ENCODE data around the gene LRRC8A. TPM values are rescaled to one million over a fixed set of nuclear protein-coding genes. Genes with fewer than 3 reads are reported as not detected.

LRRC8A gene
- total RNA-seq, 1 experiment from 2014 or later = 22.0 TPM

DNA sequence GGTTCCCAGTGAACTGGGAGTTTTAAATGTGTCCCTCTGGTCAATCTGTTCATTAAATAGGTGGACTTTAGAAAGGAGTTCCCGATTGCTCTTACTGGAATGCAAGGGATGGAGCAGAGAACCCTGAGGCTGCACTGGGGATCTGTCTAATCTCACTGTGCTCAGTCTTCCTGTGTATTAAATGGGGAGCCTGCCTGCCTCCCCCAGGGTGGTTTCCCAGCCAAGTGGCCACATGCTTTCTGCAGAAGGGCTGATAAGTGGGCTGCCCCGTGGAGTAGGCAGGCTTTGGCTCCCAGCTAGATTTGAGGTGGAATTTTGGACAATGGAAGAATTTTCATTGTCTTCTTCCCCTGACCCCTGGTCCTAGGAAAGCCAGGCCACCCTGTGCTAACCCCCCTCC, 24.8 kb downstream of the LRRC8A start:
- no peak for ATAC-seq
- RAD21 ChIA-PET (ENCODE audit: low non-redundant PET in 1 of 2, low total read pairs in 2 of 2, uncharacterized antibody in 2 of 2, unreplicated experiment in 2 of 2) = no interaction called here
- DNase-seq (ENCODE audit: low read depth, low spot score) = no peak
- peaks cover 4% of the 10 kb centered on the region; the same call in 1 of the 2 replicates for H3K79me2 ChIP-seq (ENCODE audit: insufficient read depth, low read length)
- intact Hi-C loops (cut with micrococcal nuclease) = no loop called here
- no peak overlapping the region for H3K27ac ChIP-seq (ENCODE audit: low read depth, low read length)
- peaks cover 21 to 38% of the 10 kb centered on the region in 2 experiments for H3K4me1 ChIP-seq (ENCODE audit: control insufficient read depth in 1 of 2, insufficient read depth in 2 of 2, low read length in 2 of 2)
- BruUV-seq (replicated peaks) = no TSS peak
- H2AFZ ChIP-seq (ENCODE audit: low read depth, low read length, poor library complexity, severe bottlenecking) = no peak overlapping the region
- POLR2A ChIA-PET = no interaction called here
- CTCF ChIA-PET = no interaction called here
- H4K20me1 ChIP-seq (ENCODE audit: insufficient read depth) = no peaks in the 10 kb centered on the region
- H3K9ac ChIP-seq (ENCODE audit: low read length) = no peak overlapping the region
- H3K4me2 ChIP-seq (ENCODE audit: low read length) = no peak overlapping the region
- TF ChIP-seq CBX3 (IDR thresholded peaks at IDR 0.05; ENCODE audit: low read depth) = no peak
- TF ChIP-seq YY1 (IDR thresholded peaks at IDR 0.05; ENCODE audit: extremely low read depth, insufficient replicate concordance, low read depth, low read length) = no peak
- TF ChIP-seq, protein P1, sequence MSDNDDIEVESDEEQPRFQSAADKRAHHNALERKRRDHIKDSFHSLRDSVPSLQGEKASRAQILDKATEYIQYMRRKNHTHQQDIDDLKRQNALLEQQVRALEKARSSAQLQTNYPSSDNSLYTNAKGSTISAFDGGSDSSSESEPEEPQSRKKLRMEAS (IDR thresholded peaks at IDR 0.05) = no peak
- TF ChIP-seq ZNF274 (IDR thresholded peaks at IDR 0.05; ENCODE audit: low read depth, low read length) = no peak
- no peak for TF ChIP-seq SIN3A (IDR thresholded peaks at IDR 0.05; ENCODE audit: low read depth)
- TF ChIP-seq, protein P2, sequence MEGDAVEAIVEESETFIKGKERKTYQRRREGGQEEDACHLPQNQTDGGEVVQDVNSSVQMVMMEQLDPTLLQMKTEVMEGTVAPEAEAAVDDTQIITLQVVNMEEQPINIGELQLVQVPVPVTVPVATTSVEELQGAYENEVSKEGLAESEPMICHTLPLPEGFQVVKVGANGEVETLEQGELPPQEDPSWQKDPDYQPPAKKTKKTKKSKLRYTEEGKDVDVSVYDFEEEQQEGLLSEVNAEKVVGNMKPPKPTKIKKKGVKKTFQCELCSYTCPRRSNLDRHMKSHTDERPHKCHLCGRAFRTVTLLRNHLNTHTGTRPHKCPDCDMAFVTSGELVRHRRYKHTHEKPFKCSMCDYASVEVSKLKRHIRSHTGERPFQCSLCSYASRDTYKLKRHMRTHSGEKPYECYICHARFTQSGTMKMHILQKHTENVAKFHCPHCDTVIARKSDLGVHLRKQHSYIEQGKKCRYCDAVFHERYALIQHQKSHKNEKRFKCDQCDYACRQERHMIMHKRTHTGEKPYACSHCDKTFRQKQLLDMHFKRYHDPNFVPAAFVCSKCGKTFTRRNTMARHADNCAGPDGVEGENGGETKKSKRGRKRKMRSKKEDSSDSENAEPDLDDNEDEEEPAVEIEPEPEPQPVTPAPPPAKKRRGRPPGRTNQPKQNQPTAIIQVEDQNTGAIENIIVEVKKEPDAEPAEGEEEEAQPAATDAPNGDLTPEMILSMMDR (IDR thresholded peaks at IDR 0.05 in 2 of 3, conservative IDR thresholded peaks at IDR 0.05 in 1 of 3; ENCODE audit: borderline replicate concordance in 1 of 3, insufficient read depth in 1 of 3, low read depth in 2 of 3, low read length in 2 of 3) = no peak
- no peak for TF ChIP-seq EZH2phosphoT487 (IDR thresholded peaks at IDR 0.05; ENCODE audit: borderline replicate concordance)
- no peak for TF ChIP-seq EGR1 (IDR thresholded peaks at IDR 0.05; ENCODE audit: low read depth)
- TF ChIP-seq, protein P3, sequence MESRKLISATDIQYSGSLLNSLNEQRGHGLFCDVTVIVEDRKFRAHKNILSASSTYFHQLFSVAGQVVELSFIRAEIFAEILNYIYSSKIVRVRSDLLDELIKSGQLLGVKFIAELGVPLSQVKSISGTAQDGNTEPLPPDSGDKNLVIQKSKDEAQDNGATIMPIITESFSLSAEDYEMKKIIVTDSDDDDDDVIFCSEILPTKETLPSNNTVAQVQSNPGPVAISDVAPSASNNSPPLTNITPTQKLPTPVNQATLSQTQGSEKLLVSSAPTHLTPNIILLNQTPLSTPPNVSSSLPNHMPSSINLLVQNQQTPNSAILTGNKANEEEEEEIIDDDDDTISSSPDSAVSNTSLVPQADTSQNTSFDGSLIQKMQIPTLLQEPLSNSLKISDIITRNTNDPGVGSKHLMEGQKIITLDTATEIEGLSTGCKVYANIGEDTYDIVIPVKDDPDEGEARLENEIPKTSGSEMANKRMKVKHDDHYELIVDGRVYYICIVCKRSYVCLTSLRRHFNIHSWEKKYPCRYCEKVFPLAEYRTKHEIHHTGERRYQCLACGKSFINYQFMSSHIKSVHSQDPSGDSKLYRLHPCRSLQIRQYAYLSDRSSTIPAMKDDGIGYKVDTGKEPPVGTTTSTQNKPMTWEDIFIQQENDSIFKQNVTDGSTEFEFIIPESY (IDR thresholded peaks at IDR 0.05; ENCODE audit: extremely low read depth, insufficient replicate concordance, low read length) = no peak
- no peak for TF ChIP-seq TCF7L2 (IDR thresholded peaks at IDR 0.05; ENCODE audit: borderline replicate concordance, extremely low read depth, insufficient read depth, insufficient read length)
- TF ChIP-seq REST (IDR thresholded peaks at IDR 0.05; ENCODE audit: low read depth) = no peak
- no peak for TF ChIP-seq RAD21 (IDR thresholded peaks at IDR 0.05; ENCODE audit: low read depth)
- no peak for TF ChIP-seq SRF (IDR thresholded peaks at IDR 0.05; ENCODE audit: low read depth)
- H3K4me3 ChIP-seq (replicated peaks in 1 of 2; ENCODE audit: low read depth in 1 of 2, low read length in 2 of 2) = no peak overlapping the region
- H3K9me3 ChIP-seq (ENCODE audit: control insufficient read depth in 1 of 2, insufficient read depth in 1 of 2, low read depth in 1 of 2, low read length in 2 of 2) = no peaks in the 10 kb centered on the region
- no peaks in the 10 kb centered on the region for H3K9me2 ChIP-seq (ENCODE audit: insufficient read depth)
- H3K36me3 ChIP-seq (ENCODE audit: control insufficient read depth in 1 of 2, insufficient read depth in 2 of 2, low read length in 2 of 2) = peaks cover 6 to 14% of the 10 kb centered on the region in 2 experiments; a peak in 3 of 4 replicates
- no peaks in the 10 kb centered on the region for H3K27me3 ChIP-seq (ENCODE audit: insufficient read depth, low read length)
